Left kidney (tissue), 2 donors: ENCODE data around the gene IL25. TPM values are rescaled to one million over a fixed set of nuclear protein-coding genes. Genes with fewer than 3 reads are reported as not detected.
A peak's percentile ranks its signal among the peaks of the same experiment; 100 is the strongest.

Source experiments
- DNase-seq: peaks from one replicate; pipeline ENCODE4 v3.0.0-alpha.2; 2013
- polyA plus RNA-seq: library from polyadenylated mRNA; unstranded; fragments of 120-200 nt; gene quantifications from one replicate; pipeline ENCODE4 v1.2.1, GENCODE V29; 2013; ENCODE audit not compliant: insufficient read length

IL25 gene
- polyA plus RNA-seq, 1 donor = not detected

DNA sequence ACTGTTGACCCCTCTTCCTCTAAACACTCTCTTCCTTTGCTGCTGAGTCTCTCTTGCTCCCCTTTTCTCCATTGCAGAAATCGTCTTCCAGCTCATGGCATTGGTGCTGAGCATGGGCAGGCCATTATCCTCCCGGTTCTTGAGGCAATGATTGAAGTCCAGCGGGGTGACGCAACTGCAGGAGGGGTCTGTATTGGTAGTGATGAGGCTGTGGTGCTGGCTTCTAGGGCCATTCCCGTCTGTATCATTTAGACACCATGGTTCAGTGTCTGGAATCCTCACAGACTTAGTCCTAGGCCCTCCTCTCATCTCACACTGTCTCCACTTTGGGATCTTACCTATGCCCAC, 19.2 kb upstream of the IL25 start:
- DNase-seq = no peak

DNA sequence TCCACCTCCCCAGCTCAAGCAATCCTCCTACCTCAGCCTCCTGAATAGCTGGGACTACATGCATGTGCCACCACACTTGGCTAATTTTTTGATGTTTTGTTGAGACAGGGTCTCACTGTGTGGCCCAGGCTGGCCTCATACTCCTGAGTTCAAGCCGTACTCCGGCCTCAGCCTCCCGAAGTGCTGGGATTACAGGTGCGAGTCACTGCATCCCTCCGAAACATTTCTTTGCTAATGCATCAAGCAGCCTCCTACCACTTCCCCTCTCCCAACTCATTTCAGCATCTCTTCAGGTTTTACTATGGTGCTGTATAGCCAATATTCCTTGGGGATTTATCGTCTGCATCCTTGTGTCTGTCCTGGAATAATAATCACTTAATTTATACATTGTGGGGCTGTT, 17.6 kb upstream of the IL25 start:
- no peak for DNase-seq

DNA sequence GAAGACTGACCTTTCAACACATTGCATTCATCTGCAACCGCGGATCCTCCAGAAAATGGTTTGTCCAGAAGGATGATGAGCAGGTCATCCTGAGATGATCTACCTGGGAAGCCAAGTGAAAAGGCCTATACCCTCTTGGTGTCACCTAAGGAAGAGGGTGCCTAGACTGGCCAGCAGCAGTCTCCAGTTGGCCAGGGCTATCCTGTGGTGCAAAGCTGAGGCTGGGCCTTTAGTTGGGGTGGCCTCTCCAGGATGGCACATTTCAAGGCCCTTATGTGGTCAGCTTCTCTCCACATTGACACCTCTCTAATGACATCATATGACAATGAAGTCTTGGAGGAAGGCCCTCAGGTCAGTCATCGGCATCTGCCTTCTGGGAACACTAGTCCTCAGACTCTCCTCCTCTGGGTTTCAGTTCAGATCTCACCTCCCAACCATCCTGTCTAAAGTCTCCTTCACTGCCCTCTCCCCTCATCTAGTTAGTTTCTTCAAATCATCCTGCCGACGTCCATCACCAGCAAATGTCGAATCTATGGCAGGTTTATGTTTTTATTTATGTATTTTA, 16.7 kb upstream of the IL25 start:
- no peak for DNase-seq

DNA sequence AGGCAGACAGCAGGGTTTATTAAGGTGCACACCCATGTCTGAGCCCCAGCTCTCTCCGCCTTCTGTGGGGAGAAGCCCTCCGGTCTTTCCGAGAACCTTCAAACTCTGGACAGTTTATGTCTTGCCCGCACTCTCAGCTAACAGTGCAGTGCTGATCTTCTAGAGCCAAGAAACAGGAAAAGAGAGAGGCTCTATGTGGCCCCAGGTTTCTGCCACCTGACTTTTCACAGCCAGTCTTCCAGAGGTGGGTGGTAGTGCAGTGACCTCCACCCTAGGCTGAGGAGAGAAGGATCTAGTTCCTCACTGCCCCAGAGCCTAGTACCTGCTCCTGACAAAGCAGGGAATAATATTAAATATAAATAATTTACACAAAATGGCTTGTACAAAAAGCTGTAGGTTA, 15.9 kb upstream of the IL25 start:
- no peak for DNase-seq

DNA sequence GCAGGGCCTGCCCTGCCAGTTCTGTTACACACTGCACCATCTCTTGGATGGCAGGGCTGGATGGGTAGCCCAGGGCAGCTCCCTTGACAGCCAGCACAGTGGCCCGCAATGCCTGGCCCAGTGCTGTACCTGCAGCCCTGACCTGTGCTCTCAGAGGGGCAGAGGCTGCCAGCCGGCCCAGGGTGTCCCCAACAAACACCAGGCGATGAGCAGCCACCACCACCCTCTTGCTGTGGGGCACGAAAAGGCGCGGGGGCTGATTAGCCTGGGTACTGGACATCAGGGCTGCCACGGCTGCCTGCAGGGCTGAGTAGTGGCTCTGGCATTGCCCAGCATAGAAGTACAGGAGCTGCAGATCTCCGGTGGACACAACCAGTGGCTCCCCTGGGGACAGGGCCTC, 15.3 kb upstream of the IL25 start:
- DNase-seq = no peak

DNA sequence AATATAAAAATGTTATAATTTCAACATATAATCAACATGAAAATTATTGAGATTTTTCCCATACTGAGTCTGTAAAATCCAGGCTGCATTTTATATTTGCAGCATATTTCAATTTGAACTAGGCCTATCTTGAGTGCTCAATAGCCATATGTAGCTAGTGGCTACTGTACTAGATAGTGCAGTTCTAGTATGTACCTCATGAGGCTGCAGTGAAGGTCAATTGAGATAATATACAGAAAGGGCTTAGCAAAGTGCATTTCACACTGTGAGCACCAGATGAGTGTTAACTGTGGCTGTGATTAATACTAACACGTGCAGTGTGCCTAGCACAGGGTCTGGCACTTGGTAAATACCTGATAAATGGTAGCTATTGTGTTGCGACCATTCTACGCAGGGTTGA, 14.6 kb upstream of the IL25 start:
- DNase-seq = no peak

DNA sequence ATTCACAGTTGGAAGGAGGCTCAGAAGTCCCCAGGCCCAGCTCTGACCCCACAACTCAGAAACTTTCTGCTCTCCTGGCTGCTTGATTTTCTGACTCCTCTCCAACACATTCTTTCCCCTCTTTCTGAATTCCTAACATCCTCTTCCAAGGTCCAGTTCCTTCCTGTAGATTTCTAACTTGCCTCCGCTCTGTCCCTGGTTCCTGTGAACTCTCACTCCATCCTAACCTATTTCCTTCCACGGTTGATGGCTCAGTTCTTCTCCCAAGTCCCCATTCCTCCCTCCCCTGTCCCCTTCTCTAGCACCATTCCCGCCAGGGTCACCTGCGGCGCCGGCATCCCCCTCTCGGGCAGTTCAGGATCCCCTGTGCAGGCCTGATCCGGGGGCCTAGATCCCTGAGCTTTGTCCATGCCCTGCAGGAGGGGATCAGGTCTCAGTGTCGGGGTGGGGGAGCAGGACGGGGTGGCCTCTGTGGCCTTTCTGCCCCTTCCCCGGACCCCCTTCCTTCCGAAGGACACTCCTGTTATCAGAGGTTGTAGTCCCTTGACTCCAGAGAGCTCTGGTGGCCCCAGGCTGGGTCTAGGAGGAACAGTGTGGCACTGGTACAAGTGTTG, 13.9 kb upstream of the IL25 start:
- no peak for DNase-seq

DNA sequence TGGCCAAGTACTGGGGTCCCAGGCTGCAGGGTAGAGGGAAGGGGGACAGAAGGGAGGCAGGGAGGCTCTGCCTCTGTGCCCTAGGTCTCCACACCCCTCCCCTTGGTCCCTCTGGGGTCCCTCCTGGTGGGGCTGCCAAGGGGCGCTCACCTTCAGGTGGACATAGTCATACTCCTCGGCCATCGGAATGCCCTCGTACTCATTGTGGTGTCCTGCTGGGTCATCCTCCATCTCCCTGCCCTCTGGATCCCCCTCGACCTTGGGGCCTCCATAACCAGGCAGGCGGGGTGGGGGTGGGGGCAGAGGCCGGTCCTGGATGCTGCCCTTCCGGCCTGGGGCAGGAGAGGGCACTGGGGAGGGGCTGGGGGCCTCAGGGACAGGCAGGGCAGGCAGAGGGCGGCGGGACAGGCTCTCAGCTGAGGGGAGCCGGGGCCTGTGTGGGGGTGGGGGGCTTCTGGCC, 13.4 kb upstream of the IL25 start:
- no peak for DNase-seq

DNA sequence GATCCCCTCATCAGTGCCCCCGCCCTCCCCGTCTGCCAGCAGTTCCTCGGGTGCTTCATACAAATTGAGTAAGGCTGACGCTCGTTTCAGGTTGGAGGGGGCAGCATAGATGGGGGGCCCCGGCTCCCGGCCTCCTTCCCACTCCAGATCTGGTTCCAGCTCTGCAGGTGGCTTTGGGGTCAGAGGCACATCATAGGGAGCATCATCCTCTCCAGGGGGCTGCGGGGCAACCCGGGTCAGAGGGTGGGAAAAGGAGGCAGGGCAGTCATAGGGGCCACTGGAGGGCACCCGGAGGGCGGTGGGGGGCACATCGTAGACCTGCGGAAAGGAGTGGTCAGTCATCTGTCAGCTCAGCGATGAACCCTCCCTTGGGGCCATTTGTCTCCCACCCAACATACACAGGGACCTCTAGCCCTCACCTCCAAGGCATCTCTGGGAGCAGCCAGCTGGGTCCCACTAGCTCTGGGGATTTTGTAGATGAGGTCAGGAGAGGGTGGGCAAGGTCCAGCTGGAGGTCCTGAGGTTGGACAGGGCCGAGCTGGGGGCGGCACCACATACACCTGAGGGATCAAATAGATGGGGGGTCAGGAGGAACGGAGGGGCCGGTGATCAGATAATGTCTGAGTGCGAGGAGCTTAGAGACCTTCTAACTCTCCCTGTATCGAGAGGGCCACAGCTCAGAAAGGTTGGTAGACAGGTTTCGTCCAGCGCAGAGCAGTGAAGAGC, 12.7 kb upstream of the IL25 start:
- DNase-seq = no peak

DNA sequence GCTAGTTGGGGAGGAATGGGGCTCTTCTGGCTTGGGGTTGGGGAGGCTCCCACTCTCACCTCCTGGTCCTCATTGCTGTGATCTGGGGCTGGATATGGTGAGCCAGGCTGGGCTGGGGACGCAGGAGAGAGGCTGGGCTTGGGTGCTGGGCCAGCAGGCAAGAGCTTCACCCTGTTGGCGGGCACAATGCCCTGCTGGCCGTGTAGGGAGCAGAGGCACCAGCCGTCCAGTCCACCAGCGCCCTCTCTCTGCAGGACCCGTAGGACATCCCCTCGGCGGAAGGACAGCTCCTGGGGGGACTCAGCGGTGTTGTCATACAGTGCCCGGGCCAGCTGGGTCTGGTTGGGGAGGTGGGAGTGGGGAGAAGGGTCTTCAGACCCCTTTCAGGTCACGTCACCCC, 12.1 kb upstream of the IL25 start:
- no peak for DNase-seq

DNA sequence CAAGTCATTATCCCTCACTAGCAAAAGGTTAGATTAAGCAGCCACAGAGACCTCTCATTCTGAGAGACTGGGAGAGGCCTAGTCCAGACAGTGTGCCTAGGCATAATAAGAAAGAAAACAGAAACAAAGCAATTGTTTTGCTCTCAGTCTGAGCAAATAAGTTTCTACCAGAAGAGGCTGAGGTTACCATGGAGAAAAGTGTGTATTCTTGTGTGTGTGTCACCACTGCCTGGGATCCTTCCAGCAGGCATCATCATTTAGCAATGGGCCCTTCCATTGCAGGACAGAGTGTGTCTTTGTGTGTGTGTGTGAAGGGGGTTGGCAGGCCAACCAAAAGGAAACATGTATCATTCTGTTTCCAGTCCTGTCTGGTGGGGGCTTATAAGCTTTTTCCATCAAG, 11.3 kb upstream of the IL25 start:
- no peak for DNase-seq

DNA sequence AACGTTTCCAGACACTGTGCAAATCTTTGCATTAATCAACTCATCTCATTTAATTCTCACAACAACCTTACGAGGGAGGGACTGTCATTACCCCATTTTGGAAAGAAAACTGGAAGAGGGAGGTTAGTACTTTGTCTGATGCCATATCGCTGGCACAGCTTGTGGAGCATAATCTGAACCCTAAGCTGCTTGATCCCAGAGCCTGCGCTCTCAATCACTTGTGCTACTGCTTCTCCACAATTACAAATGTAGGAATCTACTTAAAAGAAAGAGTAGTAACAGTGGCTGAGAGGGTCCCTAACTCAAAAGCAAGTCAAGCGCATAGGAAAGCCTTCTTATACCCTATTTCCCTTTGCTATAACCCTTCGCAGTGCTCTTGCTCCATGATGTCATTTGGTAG, 10.8 kb upstream of the IL25 start:
- no peak for DNase-seq

DNA sequence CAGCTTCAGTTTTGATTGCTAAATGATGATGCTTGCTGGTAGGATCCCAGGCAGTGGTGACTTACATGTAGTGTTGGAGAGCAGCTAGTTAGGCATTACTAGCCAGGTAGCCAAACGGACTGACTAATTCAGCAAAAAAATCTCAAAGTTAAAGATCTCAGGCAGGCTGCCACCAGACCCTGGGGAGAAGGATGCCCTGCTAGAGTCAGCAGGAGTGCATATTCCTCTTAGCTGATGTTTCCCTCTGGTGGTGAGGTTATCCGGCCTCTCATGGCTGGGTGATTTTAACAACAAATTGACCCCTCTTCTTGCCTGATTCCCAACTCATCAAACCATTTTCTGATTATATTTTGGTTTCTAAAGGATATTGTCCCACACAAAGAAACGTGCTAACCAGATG, 10.4 kb upstream of the IL25 start:
- DNase-seq = no peak

DNA sequence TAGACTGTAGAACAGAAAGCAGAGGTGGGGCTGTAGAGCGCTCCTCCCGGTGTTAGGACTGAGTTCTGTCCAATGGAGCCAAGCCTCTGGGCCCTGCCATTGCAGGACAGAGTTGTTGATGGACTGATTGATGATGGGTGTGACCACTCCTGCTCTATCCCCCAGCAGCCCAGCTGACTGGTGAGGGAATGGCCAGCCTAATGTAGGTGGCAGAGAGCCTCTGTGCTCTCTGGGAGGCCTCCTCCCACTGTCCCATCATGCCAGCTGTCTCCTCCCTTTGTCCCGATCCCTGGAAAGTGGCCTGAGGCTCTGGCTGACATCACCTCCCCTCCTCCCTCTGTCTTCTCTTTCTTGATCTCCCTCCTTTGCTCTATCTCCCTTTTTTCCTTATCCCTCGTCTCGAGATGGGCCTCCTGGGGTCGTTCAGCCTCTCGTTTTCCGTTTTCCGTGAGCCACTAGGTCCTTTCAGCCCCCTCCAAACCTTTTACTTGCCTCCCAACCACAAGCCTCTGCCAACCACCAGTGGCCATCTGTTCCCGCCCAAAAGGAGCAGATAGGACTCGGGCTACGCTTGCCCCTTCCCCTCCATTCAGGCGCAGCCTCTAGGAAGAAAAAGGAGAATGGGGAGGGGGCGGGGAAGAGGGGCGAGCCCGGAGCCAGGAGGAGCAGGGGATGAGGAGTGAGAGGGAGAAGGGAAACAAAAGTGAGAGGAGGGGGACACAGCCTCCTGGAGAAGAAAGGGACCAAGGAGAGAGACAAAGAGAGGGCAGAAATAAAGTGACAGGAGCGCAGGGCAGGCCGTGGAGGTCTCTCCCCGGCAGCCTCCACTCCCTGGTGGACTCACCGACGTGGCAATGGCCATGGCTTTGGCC, 8.2 kb upstream of the IL25 start:
- peak; percentile 32 for DNase-seq

DNA sequence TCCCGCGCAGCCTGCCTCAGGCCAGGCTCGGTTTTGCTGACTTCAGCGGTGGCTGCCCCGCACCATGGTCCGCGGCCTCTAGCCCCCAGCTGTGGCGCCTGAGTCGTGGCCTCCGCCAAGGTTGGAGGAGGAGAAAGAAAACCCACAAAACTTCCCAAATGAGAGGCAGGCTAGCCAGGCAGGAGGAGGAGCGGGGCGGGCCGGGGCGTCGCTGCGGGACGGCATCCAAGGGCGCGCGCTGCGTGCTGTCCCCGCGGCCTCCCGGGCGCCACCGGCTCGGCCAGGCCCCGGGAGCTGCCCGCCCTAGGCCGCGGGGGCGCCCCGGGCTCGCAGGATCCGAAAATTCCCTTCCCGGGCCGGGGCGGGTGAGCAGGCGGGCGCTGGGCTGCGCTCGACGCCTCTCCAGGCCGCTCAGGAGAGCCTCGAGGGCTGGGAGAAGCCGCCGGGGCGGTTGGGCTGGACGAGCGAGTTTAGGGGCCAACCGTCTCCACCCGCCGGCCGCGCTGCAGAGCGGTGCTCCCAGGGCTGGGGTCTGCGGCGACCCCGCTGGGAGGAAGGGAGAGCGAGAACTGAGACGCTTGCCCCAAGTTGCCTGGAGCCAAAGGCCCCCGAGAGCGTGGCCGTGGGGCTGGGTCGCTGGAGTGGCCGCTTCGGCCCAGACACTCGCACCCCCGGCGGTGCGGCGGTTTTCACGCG, 7.4 kb upstream of the IL25 start, which contains the start of gene EFS:
EFS (minus strand) TSS at position 137 of the 696 bp plus-strand sequence. CDS start 147 bp downstream, outside the sequence.
- DNase-seq = peak; percentile 27

DNA sequence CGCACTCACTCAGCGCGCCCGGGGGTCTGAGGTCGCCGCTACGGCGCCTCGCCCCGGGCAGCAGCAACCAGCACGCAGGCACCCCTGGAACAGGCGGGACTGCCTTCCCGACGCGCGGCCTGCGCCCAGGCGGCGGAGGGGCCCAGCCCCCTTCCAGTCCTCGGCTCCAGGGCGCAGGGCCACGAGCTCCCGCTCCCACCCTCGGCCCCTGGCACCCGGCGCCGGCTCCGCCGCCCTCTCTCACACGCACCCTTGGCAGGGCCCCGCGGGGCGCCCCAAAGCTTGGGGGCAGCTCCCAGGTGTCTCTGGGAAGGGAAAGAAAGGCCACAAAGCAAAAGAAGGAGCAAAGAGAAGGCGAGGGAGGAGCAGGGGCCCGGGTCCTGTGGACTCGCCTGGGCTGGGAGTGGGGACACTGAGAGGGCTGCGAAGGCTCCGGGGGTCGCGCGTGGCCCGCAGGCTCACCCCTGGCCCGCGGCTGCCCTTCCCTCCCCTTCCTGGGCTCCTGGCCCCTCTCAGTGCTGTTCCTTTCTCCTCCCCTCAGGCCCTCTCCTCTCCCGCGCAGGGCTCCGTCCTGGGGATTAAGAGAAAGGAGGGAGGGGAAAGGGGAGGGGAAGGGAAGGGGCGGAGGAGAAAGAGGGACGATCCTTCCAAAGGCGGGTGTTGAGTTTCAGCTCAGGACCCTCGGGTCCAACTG, 6.7 kb upstream of the IL25 start:
- peak; percentile 96 for DNase-seq

DNA sequence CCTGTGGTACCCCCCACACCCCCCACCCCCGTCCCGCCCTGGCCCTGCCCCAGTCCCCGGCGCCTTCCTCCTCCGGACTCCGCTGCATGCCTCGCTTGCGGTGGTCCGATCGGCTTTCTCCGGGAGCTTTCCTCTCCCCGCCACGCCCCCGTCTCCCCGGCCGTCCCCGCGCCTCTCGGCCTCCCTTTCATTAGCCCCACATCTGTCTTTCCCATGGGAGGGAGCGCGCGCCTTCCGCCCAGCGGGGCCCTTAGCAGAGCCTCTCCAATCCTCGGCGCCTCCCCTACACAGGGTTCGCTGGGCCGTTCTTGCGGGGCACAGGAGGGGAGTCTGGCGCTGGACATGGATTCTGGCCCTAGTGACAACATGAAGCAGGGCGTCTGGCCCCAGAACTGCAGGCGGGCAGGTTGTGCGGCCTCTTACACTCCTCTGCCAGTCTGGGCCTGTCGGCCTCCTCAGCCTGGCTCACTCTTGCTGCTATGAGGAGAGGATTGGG, 6.1 kb upstream of the IL25 start:
- peak; percentile 86 for DNase-seq

DNA sequence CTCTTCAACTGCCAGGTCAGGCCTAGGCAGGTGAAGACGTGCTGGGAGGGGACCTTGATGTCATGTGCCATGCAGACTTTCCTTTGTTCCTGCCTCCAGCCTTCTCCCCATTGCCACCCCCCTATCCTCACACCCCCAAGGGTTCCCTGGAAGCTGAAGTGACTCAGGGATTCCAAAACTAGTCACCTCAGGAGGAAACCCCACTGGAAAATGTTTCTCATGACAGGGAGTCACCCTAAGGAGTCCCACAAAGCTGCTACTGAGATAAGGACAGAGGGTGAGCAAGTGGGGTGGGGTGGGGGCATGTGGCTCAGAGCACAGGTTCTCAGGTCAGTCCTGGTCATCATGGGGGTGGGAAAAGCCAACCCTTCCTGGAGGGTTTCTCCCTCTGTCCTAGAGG, 2.4 kb upstream of the IL25 start:
- no peak for DNase-seq

DNA sequence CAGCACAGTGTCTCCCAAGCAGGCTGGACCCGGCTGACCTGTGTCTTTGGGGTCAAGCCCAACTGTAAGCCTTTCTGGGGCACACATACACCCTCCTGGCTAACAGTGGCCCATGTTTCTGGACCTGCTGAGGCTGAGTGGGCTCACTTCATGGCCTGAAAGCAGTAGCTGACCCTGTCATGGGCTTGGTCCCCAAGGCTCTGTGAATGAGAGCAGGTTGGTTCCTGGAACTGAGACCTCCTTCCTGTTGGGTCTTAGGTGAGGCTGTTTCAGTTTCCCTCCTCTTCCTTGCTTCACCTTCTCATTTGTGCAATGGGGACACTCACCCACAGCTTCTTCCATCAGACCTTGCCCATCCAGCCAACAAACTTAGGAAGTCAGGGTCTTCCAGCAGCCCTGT, 744 bp upstream of the IL25 start:
- DNase-seq = no peak

DNA sequence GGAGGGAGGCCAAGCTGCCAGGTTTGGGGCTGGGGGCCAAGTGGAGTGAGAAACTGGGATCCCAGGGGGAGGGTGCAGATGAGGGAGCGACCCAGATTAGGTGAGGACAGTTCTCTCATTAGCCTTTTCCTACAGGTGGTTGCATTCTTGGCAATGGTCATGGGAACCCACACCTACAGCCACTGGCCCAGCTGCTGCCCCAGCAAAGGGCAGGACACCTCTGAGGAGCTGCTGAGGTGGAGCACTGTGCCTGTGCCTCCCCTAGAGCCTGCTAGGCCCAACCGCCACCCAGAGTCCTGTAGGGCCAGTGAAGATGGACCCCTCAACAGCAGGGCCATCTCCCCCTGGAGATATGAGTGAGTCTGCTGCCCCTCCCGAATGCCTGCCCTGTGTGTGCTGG, 432 bp downstream of the IL25 start:
- DNase-seq = no peak

DNA sequence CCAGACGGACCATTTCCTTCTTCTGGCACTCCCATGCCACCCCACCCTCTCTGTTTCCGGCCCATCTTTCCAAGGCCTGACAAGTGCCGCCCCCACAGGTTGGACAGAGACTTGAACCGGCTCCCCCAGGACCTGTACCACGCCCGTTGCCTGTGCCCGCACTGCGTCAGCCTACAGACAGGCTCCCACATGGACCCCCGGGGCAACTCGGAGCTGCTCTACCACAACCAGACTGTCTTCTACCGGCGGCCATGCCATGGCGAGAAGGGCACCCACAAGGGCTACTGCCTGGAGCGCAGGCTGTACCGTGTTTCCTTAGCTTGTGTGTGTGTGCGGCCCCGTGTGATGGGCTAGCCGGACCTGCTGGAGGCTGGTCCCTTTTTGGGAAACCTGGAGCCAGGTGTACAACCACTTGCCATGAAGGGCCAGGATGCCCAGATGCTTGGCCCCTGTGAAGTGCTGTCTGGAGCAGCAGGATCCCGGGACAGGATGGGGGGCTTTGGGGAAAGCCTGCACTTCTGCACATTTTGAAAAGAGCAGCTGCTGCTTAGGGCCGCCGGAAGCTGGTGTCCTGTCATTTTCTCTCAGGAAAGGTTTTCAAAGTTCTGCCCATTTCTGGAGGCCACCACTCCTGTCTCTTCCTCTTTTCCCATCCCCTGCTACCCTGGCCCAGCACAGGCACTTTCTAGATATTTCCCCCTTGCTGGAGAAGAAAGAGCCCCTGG, 3.1 kb downstream of the IL25 start:
- no peak for DNase-seq
